NB4 (cell line): ENCODE results near the gene UBE2C.
A peak's percentile ranks its signal among the peaks of the same experiment; 100 is the strongest.

Source experiments
- DNase-seq: peaks from one replicate; pipeline ENCODE4 v3.0.0; 2010; ENCODE audit warnings: low read depth
- H3K4me3 ChIP-seq: one replicate; pipeline ENCODE4 v1.5.1; 2011; ENCODE audit warnings: mild to moderate bottlenecking, low read depth, low read length, moderate library complexity
- CTCF ChIP-seq: IDR thresholded peaks from one replicate; pipeline ENCODE4 v1.5.1; 2012; ENCODE audit warnings: low read depth, low read length
- MAX ChIP-seq: IDR thresholded peaks from 2 replicates; pipeline ENCODE4 v1.6.1; 2011; ENCODE audit warnings: low read depth, low read length
- MYC ChIP-seq: IDR thresholded peaks from 2 replicates; pipeline ENCODE4 v1.6.1; 2011; ENCODE audit warnings: low read depth, low read length
- POLR2A ChIP-seq: IDR thresholded peaks from 2 replicates; pipeline ENCODE4 v1.6.1; 2011; ENCODE audit warnings: mild to moderate bottlenecking; ENCODE audit not compliant: insufficient read length; ENCODE audit errors: extremely low read depth

UBE2C gene

GRCh38 chr20:45810191-45810970 is 2.1 kb upstream of the UBE2C start:
- no peak for DNase-seq
- no peak for TF ChIP-seq MYC
- no peak for TF ChIP-seq CTCF
- TF ChIP-seq POLR2A: no peak
- no peak for TF ChIP-seq MAX
- no peak overlapping the region for H3K4me3 ChIP-seq

GRCh38 chr20:45813006-45813340 is 529 bp downstream of the UBE2C start:
- H3K4me3 ChIP-seq: peak overlapping the region; percentile 49
- DNase-seq: no peak
- no peak for TF ChIP-seq CTCF
- TF ChIP-seq MAX: no peak
- no peak for TF ChIP-seq MYC
- no peak for TF ChIP-seq POLR2A

- no peak for DNase-seq
- H3K4me3 ChIP-seq: peak overlapping the region; percentile 49
- no peak for TF ChIP-seq MAX
- no peak for TF ChIP-seq POLR2A
- no peak for TF ChIP-seq CTCF
- no peak for TF ChIP-seq MYC
These were observed 1.0 kb downstream of the UBE2C start for GRCh38 chr20:45813489-45813888.

- no peak for TF ChIP-seq POLR2A
- no peak for TF ChIP-seq MAX
- no peak for TF ChIP-seq CTCF
- TF ChIP-seq MYC: no peak
- no peak for DNase-seq
- H3K4me3 ChIP-seq: no peak overlapping the region
These were observed 1.9 kb downstream of the UBE2C start for GRCh38 chr20:45814314-45814713.

- DNase-seq: no peak
- TF ChIP-seq CTCF: no peak
- TF ChIP-seq POLR2A: no peak
- TF ChIP-seq MYC: no peak
- no peak for TF ChIP-seq MAX
- H3K4me3 ChIP-seq: no peak overlapping the region
These were observed 4.5 kb downstream of the UBE2C start for GRCh38 chr20:45816951-45817350.
